GM19467 (cell line): ENCODE measurements around the gene ESAM.

Source experiments
- ATAC-seq: cut with Tn5 transposase; IDR thresholded peaks from one replicate; pipeline ENCODE4 v1.9.1; 2021; ENCODE audit warnings: mild to moderate bottlenecking, moderate library complexity; ENCODE audit not compliant: unreplicated experiment

The ESAM gene

DNA sequence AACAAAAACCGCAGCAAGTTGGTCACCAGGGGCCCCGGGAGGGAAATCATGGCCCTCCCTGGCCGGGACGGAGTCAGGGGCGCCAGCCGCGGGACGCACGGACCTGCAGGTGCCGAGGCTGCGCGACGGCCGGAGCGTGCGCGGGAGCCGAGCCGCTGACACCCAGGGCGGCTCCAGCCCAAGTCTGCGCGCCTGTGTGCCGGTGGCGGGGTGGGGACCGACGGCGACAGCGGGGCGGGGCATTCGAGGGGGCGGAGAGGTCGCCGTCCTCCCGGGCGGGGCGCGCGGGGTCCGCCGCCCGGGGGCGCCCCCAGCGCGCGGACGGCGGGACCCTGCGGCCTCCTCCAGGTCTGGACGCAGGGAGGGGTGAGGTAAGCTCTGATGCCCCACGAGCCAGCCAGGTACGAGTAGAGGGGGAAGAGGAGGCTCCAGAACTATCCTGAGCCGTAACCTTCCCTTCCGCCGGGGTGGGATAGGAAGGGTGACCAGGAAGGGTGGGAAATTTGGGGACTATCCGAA, at the start of gene ESAM:
Gene ESAM, minus strand, starts transcription at position 186 of the 519 bp plus-strand sequence. Its CDS starts 136 bp downstream, at position 50.
- peak; percentile 52 for ATAC-seq

- ATAC-seq: no peak
Measured at GRCh38 chr11:124811399-124812125, 49.5 kb upstream of the ESAM start.

- ATAC-seq: no peak
Measured at GRCh38 chr11:124807660-124808270, 45.7 kb upstream of the ESAM start.

DNA sequence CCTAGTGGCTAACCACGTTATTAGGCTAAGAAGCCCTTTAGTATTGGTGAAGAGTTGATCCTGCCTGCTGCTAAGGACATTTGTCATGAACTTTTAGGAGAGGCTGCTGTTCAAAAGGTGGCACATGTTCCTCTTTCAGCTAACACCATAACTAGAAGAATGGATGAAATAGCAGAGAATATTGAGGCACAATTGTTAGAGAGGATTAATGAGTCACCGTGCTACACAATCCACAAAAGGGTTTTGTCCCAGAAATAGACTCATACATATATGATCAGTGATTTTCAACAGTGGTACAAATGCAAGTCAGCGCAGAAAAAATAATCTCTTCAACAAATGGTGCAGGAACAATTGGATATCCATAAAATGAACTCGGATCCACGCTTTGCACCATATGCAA, 45.1 kb upstream of the ESAM start:
- ATAC-seq: no peak

DNA sequence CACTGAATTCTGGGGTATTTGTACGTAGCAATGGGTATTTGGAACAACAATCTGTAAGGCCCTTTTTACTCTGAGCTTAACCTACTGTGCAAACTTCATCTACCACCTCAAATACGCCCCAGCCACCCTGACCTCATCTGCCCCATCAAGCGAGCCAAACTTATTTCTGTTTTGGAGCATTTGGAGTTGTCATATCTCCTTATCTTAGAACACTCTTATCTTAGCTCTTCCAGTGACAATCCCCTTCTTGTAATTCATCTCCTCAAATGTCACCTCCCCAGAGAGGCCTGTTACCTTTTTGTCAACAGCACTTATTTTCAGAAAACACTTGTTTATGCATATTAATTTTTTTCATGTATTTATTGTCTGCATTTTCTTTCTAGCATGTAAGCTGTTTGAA, 42.8 kb upstream of the ESAM start:
- ATAC-seq: no peak

DNA sequence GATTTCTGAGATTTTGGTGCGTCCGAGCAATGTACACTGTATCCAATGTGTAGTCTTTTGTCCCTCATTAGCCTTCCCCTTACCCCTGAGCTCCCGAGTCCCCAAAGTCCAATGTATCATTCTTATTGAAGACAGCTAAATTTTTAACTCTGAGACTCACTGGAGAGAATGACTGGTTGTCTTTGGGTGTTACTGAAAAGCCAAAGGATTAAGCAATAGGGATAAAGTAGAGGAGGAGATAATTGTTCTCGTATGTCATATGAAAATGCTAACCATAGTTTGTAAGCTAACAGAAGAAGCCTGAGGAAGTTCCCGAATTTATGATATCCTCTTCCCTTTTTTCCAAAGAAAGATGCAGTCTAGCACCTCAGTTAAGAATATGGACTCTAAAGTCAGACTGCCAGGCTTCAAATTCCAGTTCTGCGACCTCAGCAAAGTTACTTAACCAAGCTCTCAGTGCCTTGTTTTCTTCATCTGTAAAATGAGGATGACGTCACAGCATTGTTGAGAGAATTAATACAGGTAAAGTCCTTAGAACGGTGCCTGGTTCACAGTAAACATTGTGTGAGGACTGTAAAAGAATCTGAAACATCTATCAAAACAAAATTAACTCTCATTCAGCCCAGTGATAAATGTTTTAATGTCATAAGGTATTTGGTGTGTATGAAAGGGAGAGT, 39.7 kb upstream of the ESAM start:
- ATAC-seq: no peak

DNA sequence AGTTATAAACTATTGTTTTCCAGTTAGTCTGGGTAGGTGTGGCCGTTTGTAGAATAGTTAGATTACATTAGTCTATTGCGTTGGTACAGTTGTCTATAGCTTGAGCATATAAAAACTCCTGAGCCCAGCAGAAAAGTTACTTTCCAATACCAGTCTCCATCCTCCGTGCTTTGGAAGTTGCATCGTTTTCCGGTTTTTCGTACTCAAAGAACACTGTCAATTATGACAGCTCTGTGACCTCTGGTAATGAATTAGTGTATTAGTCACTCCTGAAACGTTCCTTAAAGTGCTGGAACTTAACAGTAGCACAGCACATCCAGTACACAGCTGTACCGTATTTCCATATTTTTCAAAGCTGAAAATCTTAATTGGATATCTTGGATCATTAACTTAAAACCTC, 38.9 kb upstream of the ESAM start:
- no peak for ATAC-seq

DNA sequence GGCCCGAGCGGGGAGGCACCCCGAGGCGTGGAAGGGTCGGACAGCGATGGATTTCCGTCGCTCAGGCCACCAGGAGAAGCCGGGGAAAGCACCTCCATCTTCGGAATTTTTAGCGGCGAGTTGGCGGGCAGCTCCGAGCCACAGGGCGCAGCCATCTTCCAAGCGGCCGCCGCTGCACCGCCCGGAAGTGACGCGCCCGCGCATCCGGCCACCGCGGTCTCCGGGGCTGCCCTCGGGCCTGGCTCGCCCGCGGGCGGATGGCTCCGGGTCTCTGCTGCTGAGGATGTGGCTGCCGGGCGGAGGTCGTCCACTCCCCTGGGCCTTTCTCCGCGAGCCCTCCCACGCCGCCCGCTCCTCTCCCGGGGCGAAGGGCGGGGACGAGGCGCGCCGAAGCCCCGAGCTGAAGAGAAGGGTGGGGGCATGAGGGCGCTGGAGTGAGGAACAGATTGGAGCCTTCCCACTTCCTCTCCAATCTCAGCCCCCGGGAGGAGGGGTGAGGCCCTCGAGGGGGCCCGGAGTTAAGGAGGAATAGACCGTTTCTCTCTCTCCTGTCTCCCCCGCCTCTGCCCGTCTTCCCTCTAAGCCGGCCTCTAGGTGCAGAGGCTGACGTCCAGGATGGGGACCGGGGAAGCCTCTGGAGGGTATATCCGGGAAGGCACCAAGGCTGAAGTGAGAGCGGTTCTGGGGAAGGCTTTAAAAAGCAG, 38.3 kb upstream of the ESAM start, which contains the start of gene MSANTD2:
Gene MSANTD2, minus strand, starts transcription at position 181 of the 704 bp plus-strand sequence. Its CDS starts 26 bp downstream, at position 155.
- ATAC-seq: peak; percentile 84

DNA sequence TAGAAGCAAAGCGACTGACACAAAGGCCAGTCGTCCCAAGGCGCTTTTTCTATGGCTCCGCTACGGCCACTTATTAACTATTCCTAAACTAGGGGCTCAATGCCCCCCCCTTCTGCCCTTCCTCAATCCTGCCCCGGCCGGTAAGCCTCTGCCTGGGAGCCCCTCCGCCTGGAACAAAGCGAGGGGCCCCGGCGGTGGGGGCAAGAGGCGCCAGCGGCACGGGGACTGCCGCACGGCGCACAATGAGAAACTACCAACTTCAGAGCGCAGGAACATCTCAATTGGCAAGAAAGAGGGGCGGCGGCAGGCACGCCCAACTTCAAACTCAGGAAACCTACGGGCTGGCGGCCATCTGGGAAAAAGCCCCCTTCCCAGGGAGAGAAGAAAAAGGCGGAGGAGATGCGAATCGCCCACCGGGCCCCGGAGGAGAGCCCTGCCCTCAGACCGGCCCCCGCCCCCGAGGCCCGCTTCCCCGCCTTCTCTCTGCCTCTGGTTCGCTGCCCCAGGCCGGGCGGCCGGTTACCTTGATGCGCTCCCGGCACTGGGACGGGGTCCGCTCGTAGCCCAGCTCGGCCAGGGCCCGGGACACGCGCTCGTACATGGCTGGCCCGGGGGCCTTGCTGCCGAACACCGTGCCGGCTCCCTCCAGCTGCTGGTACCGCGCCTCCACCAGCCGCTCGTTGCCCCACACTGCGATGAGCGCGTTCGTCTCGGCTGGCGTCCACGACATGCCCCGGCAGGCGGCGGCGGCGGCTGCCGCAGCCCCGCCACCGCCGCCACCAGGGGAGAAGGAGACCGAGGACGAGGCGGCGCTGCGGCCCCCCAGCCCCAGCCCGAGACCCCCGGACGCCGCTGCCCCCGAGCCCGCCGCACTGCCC, 37.5 kb upstream of the ESAM start:
- peak; percentile 35 for ATAC-seq

GRCh38 chr11:124798991-124799347, 36.9 kb upstream of the ESAM start:
- peak; percentile 18 for ATAC-seq

DNA sequence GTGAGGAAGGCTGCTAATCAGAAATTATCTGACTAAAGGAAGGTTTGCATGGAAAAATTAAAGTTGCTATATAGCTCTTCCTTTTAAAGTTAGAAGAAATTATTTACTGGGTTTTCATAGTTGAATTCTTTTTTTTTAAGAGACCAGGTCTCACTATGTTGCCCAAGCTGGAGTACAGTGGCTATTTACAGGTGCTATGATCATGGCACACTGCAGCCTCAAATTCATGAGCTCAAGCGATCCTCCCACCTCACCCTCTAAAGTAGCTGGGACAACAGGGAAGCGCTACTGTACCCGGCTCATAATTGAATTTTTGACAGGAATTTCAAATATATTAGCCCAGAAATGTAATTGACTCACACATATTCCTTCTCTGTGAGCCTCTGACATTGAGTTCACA, 34.2 kb upstream of the ESAM start:
- no peak for ATAC-seq

GRCh38 chr11:124793466-124794278, 31.6 kb upstream of the ESAM start:
- no peak for ATAC-seq

GRCh38 chr11:124791626-124792341, 29.7 kb upstream of the ESAM start:
- peak; percentile 58 for ATAC-seq

- ATAC-seq: no peak
Measured at GRCh38 chr11:124788521-124788920, 26.4 kb upstream of the ESAM start.

DNA sequence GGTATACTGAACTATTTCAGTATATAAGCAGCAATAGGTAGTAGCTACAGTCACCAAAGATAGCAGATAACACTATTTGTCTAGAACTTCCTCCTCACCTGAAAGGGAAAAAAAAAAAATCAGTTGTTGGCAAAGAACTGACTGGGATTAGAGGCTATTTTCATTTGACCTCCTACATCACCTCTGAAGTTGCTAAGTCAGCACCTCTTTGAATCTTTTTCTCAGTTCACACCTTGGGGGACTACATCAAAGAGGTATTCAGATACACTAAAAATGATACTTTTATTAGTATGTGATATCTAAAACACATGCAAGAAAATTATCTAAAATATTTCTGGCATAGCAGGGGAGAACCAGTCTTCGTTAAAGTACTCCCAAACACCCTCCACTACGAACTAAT, 22.0 kb upstream of the ESAM start:
- ATAC-seq: no peak

DNA sequence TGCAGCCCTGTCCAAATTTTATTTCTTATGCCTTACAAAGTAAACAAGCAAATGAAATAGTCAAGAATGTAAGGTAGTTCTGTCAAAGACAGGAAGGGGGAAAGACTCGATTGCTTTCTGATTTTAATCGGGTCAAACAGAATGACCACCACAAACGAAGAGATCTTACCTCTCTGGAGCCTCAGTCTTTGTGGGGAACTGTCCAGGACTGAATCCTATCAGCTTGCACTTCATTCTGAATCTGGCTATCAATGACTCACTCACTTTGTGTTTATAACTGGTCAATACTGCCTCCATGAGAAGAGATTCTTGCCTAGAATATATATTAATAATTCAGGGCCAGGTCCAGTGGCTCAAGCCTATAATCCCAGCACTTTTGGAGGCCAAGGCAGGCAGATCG, 20.9 kb upstream of the ESAM start:
- ATAC-seq: no peak

DNA sequence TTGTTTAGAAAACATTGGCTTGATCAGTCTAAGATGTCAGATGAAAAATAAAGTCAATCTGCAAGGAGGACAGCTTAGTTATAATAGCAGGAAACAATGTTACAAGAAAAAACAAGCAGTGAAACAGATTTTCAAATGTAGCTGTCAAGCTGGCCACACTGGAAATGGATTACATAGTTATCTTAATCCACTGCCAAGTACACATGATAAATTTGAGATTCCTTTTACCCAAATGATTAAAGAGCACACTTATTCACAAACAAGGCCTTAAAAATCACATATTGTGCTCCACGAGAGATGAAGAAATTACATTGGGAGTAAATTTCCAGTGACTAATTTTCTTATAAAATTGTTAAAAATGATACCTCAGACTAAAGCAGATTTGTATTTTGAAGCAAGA, 17.5 kb upstream of the ESAM start:
- no peak for ATAC-seq

DNA sequence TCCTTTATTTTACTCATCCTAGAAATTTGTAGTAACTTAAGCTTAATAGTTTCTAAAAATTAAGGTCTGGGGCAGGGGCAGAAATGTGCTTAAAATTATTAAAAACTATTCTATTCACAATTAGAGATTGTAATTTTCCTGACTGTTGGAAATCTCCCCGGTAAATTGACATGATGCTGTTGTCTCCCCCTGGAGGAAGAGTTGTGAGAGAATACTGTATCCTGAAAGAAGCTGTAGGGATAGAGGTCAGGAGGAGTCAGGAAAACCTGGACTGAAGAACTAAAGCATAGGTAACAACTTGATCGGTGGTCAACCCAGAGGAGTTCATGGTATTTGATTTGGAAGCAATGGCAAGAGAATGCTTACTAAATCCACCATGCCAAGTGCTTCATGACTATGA, 16.2 kb upstream of the ESAM start:
- ATAC-seq: no peak
